Measurements from ENCODE around the gene BCAP31.
"Not testable (repeated sequence)": the region's sequence is repeated elsewhere in the genome, so short reads cannot be mapped to it uniquely, and the experiment has no call there.

- TF ChIP-seq POLR2A, POLR2AphosphoS5 (IDR thresholded peaks at IDR 0.05; ENCODE audit: low read depth, low read length): not testable (repeated sequence)
These were observed 18.7 kb upstream of the BCAP31 start for GRCh38 chrX:153742796-153743467.
